ENCODE results near the gene FGFR4.

Gene FGFR4

GRCh38 chr5:177085985-177086653 is 596 bp upstream of the FGFR4 start:
- no peak for DNase-seq

GRCh38 chr5:177087398-177088005 is 787 bp downstream of the FGFR4 start:
- DNase-seq = no peak

GRCh38 chr5:177089127-177089526 is 2.4 kb downstream of the FGFR4 start:
- no peak for DNase-seq

GRCh38 chr5:177089825-177090641 is 3.3 kb downstream of the FGFR4 start:
- no peak for DNase-seq

GRCh38 chr5:177090813-177091212 is 4.1 kb downstream of the FGFR4 start:
- no peak for DNase-seq

- no peak for DNase-seq
Measured at GRCh38 chr5:177091232-177091631, 4.5 kb downstream of the FGFR4 start.

GRCh38 chr5:177092178-177093081 is 5.7 kb downstream of the FGFR4 start:
- no peak for DNase-seq

- no peak for DNase-seq
Measured at GRCh38 chr5:177093082-177093712, 6.5 kb downstream of the FGFR4 start.

GRCh38 chr5:177093803-177094202 is 7.1 kb downstream of the FGFR4 start:
- DNase-seq = no peak

GRCh38 chr5:177094224-177095087 is 7.7 kb downstream of the FGFR4 start:
- DNase-seq = no peak

- no peak for DNase-seq
Measured at GRCh38 chr5:177095088-177095669, 8.5 kb downstream of the FGFR4 start.

GRCh38 chr5:177096162-177097015 is 9.7 kb downstream of the FGFR4 start:
- no peak for DNase-seq

- no peak for DNase-seq
Measured at GRCh38 chr5:177097016-177097985, 10.6 kb downstream of the FGFR4 start.

- no peak for DNase-seq
Measured at GRCh38 chr5:177098120-177098469, 11.4 kb downstream of the FGFR4 start.

- DNase-seq = no peak
Measured at GRCh38 chr5:177098470-177099141, 11.9 kb downstream of the FGFR4 start.

GRCh38 chr5:177099422-177100093 is 12.8 kb downstream of the FGFR4 start:
- no peak for DNase-seq

GRCh38 chr5:177100714-177101121 is 14.0 kb downstream of the FGFR4 start:
- no peak for DNase-seq

Data from NCI-H226 (cell line).